NCI-H345 treated with DMSO at 0.1 percent for 48 hours (cell line): ENCODE data around the gene DUSP10.

Experiments
- DNase-seq: peaks from one replicate; lab custom pipeline; 2025; ENCODE audit not compliant: unreplicated experiment; lab: John Stamatoyannopoulos, UW

The DUSP10 gene

GRCh38 chr1:221734187-221734586 lies 7.7 kb downstream of the DUSP10 start:
- DNase-seq, result no peak

DNA sequence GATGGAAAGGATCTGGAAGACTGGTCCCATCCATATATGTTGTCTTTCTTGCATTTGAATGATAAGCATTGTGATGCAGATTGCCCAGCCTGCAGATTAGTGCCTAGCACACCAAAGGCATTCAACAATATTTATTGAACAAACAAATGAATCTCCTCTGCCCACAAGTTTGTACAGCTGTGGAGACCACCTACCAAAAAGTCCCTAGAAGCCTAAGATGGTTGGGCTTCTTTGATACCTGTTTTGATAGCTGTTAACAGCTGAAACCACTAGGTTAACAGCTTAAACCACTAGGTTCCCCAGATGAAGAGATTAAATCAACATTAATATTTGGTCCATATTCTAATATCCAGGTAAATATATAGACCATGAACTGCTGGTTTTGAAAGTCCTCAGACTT lies 9.8 kb downstream of the DUSP10 start:
- no peak for DNase-seq

DNA sequence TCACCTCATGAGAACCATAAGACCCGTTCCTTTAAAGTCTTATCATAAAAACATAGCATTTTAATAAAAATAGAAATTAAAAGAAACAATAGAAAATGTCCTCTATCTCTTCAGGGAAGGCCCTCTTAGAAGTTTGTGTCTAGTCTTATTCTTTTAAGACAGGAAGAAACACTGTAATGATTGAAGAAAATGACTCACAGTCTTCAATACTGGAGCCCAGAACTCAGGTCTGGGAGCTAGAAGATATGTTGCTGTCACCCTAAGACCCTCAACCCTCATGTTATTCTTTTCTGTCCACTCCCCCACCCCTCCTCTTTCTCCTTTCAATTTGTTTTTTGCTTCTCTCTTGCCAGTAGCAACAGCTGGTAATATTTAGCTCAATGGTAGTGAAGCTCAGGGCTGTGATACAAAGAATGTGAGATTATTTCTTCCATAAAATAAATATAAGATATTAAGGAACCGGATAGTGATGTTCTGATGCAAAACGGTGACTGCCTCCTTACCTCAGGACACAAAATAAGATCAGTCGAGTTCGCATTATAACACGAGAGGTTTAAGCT lies 12.0 kb downstream of the DUSP10 start:
- no peak for DNase-seq

DNA sequence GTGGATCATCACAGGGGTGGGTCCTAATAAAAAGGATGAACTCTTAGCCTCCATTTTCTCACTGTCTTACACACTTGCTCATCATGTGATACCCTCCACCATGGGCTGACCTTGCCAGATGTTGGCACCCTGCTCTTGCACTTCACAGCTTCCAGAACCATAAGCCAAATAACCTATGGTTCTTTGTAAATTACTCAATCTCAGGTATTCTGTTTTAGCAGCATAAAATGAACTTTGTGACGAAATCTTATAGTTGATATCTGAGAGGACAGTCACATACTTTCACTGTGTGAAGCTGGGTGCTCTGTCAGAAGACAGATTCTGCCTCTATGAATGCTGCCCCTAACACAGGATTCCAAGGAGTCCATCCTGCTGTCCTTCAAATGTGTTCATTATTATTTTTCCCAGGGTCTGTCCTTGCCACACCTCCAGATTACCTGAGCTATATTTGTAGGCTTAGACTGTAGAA lies 13.8 kb downstream of the DUSP10 start:
- DNase-seq, result no peak

DNA sequence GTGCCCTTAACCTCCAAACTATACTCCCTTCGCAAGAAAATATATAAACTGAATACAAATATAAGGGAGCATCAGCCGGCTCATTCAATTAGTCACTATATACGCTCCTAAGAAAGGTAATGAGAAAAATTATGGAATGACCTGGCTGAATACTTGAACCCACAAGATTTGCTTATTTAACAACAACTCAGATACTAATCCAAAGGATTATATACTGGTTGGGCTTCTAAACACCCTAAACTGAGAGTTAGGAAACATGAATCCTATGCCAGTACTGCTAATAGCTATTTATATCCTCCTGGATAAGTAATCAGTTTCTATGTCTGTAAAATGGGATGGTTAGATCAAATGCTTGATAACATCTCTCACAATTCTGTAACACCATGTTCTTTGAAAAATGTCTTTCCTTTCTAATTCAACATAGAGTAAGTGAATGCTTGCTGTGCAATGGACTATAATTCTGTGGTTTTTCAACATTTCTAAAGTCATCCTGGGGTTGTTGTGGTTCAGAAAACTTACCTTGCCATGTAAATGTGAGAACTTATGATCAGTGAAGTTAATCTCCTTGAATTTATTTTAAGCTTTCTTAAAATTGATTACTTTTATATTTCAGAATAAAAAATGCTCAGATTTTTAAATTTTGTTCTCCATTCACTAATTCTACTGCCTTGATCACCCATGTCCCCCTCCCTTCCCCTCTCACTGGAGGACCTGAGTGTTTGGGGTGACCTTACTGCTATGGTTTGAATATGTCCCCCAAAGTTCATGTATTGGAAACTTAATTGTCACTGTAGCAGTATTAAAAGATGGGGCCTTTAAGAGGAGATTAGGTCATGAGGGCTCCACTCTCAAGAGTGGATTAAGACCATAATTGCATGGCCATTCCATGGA lies 14.5 kb downstream of the DUSP10 start:
- DNase-seq, result no peak

GRCh38 chr1:221725735-221726672 lies 15.9 kb downstream of the DUSP10 start:
- no peak for DNase-seq

GRCh38 chr1:221724931-221725605 lies 16.8 kb downstream of the DUSP10 start:
- no peak for DNase-seq

DNA sequence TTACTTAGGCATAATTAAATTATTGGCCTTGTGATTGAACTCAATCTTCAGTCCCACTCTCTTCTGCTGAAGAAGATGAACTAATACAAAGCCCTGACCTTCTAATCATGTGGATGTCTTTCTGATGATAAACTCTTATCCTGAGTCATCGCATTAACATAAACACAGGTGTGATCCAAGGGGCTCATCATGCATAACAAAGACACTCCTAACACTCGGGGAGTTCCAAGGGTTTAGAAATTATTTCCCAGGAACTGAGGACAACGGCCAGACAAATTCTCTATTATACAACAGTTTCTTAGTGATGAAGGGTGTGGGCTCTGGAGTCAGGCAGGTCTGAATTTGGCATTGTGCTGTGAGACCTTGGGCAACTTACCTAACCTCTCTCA lies 18.0 kb downstream of the DUSP10 start:
- DNase-seq, result no peak

DNA sequence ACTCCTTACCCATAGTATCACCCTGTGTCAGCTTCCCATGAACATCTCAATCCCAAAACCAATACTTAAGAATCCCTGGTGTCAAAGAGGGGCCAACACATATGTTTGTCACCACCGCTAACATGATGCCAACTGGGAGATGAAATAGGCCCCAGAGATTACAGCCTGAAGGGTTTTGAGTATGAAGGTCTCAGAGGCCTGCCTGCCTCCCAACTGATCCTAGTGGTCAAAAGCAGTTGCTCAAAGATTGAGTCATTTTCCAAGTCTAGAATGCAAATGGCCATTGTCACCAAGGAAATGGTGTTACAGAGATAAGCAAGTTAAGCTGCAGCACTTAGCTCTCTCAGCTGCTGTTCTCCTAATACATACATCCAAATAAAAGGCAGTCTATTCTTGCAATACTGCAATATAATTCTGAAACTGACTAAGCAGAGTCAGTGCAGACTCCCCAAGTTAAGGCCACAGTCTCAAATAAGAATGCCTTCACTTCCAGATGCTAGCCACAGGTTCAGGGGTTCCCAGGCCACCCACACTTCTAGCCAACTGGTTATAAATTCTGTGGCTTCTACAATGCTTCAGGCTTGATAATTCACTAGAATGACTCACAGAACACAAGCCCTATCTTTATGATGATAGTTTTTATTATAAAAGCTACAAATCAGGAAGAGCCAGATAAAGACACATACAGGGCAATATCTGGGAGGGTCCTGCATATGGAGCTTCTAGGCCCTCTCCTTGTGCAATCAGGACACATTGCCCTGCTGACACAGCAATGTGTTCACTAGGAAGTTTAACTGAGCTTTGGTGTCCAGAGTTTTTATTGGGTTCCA lies 18.7 kb downstream of the DUSP10 start:
- DNase-seq, result no peak

DNA sequence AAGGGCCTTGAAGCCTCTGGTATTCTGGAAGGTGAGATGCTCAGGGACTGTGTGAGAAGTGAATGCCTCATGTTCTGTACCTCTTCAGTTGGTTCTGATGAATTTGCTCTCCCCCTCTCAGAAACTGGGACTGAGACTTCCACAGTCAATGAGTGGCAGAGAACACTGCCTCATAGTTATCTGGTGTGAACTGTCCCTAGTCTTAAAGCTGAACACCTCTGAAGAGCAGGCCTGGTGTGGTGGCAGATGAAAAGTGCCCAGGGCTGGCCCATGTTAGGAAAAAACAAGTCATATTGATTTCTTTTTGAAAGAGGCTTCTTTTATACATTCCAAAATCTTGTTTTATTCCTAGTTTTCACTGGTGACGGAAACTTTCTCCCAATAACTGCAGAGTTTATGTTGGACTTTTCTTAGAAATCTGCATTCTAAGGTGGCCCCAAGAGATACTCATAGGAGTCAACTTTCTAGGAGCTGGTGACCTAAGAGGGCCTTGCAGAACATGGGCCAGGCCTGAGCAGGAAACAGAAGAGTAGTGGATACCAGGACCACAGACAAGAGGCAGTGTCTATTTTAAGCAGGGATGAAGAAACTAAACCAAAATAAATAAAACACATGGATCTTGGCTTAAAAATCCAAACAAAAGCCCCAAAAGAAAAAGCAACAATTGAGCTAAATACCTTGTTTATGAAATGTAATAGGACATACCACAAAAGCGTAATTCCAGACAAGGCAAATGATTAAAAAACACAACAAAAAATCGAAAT lies 19.5 kb downstream of the DUSP10 start:
- DNase-seq, result no peak

DNA sequence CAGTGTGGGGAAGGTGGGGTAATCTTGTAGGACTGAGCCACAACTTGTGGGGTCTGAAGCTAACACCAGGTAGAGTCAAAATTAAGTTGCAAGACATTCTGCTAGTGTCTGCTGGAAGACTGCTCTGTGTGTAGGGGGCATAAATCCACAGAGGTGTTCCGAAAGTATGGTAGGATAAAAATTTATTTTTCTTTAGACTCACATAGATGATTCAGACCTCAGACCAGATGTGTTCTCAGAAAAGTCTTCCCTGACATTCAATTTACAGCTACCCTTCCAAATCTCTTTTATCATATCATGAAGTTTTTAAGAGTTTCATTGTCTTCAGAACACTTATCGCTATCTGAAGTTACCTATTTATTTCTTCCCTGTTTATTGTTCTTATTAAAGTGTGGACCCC lies 21.3 kb downstream of the DUSP10 start:
- DNase-seq, result no peak

- DNase-seq, result no peak
Observed at GRCh38 chr1:221719987-221720386, 21.9 kb downstream of the DUSP10 start.

- no peak for DNase-seq
Observed at GRCh38 chr1:221719278-221719597, 22.7 kb downstream of the DUSP10 start.

GRCh38 chr1:221718381-221719277 lies 23.3 kb downstream of the DUSP10 start:
- DNase-seq, result no peak

DNA sequence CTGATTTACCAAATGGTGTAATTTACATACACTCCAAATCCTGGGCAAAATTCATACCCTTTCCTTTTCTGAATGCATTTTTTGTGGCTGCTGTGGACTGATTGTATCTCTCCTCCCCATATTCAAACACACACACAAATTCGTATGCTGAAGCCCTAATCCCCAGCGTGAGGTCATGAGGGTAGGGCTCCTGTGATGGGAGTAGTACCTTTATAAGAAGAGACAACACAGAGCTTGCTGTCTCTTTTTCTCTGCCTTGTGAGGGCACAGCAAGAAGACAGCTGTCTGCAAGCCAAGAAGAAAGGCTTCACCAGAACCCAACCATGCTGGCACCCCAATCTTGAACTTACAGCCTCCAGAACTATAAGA lies 24.4 kb downstream of the DUSP10 start:
- no peak for DNase-seq

DNA sequence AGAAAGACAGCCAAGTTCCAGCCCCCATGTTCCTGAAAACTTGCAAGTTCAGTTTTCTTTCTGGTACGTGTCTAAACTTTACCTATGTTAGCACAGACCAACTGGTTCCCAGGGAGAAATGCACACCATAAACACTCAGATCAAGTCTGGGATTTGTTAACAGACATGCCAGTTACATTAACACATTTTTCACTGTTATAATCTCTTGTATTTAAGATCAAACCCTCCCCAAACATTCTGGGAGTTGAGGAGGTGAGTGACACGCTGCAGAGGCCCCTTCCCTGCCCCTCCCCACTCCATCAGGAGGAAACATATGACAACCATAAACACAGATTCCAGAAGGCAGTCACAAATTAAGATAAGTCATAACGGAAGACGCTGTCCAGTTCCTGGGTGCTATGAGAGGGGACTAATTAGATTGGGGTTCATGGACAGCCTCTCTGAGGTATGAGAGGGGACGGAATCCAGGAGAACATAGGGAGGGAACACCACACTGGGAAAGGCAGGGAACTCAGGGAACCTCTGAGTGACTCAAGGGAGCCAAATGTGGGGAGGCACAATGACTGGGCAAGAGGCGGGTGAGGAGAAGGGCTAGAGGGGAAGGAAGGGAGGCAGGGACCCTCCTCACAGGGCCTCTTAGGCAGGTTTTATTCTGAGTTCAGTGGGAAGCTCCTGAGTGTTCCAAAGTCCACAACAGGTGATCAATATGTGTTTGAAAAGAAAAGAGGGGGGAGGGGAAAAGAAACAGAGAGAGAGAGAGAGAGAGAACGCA lies 25.0 kb downstream of the DUSP10 start:
- no peak for DNase-seq

GRCh38 chr1:221715321-221716169 lies 26.3 kb downstream of the DUSP10 start:
- peak; percentile 81 for DNase-seq
